ENCODE results near the gene VWA8. TPM values are rescaled to one million over a fixed set of nuclear protein-coding genes. Genes with fewer than 3 reads are reported as not detected.

Gene VWA8
- total RNA-seq, 3 donors from 2014 or later: 18.4 to 43.5 (median 34.7) TPM

DNA sequence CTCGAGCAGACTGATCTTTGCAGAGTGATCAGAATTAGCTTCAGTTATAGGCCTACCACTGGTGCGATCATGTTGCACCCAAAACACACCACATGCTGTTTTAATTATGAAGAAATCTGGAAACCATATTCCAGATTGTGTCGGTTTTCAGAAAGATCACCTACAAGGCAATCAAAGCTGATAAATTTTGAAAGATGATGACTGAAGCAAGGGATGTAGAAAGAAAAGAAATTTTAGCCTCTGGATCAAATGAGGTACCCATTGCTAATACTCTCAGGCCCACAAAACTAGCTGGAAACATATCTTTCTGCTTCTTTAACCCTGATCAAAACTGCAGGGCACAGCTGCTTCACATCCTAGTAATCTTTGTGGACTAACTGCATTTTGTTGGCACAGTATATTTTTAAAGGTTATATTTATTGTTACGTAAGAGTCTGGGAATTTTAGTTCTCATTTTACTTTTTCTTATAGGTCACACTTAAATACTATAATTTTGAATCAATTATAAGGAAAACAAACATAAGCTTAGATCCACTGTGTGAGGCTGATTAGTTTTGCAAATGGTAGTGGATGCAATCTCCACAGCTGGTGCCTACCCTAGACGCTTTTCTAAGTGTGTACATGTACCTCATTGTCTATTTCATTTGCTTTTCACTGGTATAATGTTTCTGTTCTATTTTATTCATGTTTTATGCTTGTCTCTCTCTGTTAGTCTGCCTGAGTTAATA, 352.6 kb downstream of the VWA8 start:
- no peak for TF ChIP-seq POLR2A (IDR thresholded peaks at IDR 0.05)
- TF ChIP-seq POLR2AphosphoS5 (IDR thresholded peaks at IDR 0.05): no peak
- TF ChIP-seq, protein P1, sequence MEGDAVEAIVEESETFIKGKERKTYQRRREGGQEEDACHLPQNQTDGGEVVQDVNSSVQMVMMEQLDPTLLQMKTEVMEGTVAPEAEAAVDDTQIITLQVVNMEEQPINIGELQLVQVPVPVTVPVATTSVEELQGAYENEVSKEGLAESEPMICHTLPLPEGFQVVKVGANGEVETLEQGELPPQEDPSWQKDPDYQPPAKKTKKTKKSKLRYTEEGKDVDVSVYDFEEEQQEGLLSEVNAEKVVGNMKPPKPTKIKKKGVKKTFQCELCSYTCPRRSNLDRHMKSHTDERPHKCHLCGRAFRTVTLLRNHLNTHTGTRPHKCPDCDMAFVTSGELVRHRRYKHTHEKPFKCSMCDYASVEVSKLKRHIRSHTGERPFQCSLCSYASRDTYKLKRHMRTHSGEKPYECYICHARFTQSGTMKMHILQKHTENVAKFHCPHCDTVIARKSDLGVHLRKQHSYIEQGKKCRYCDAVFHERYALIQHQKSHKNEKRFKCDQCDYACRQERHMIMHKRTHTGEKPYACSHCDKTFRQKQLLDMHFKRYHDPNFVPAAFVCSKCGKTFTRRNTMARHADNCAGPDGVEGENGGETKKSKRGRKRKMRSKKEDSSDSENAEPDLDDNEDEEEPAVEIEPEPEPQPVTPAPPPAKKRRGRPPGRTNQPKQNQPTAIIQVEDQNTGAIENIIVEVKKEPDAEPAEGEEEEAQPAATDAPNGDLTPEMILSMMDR (IDR thresholded peaks at IDR 0.05): no peak
- no peaks in the 10 kb centered on the region for H3K27me3 ChIP-seq
- intact Hi-C loops (cut with DNase I; ENCODE audit: low total_unique reads): no loop called here
- H3K4me1 ChIP-seq: peaks cover 0 to 10% of the 10 kb centered on the region in 2 donors
- no peaks in the 10 kb centered on the region for H3K9me3 ChIP-seq
- H3K36me3 ChIP-seq: no peaks in the 10 kb centered on the region
- no peak for DNase-seq (ENCODE audit: low spot score in 2 of 2)
- no peak overlapping the region for H3K27ac ChIP-seq
- no peak overlapping the region for H3K4me3 ChIP-seq

DNA sequence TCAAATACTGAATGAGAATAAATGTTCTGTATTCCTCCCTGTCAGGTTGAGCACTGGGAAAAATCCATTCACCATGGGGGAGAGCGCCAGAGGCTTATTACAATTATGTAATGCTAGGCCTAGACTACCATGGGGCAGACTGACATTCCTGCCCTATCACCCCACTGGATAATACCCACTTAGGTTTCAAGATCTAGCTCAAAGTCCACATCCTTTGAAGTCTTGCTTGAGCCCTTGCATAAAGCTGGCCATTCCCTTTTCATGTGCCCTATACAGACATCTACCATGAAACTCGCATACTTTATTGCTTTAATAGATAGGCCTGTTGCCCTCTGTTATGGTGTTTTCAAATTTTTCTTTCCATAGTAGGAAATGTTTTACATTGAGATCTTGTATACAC, 354.3 kb downstream of the VWA8 start:
- intact Hi-C loops (cut with DNase I; ENCODE audit: low total_unique reads): no loop called here
- TF ChIP-seq POLR2AphosphoS5 (IDR thresholded peaks at IDR 0.05) (no peak), POLR2A (IDR thresholded peaks at IDR 0.05) (no peak)
- TF ChIP-seq, protein P1 (IDR thresholded peaks at IDR 0.05): no peak
- peaks cover 0 to 10% of the 10 kb centered on the region in 2 donors for H3K4me1 ChIP-seq
- H3K36me3 ChIP-seq: no peaks in the 10 kb centered on the region
- DNase-seq (ENCODE audit: low spot score in 2 of 2): no peak
- H3K4me3 ChIP-seq: no peak overlapping the region
- no peaks in the 10 kb centered on the region for H3K27me3 ChIP-seq
- H3K27ac ChIP-seq: no peak overlapping the region
- H3K9me3 ChIP-seq: no peaks in the 10 kb centered on the region

DNA sequence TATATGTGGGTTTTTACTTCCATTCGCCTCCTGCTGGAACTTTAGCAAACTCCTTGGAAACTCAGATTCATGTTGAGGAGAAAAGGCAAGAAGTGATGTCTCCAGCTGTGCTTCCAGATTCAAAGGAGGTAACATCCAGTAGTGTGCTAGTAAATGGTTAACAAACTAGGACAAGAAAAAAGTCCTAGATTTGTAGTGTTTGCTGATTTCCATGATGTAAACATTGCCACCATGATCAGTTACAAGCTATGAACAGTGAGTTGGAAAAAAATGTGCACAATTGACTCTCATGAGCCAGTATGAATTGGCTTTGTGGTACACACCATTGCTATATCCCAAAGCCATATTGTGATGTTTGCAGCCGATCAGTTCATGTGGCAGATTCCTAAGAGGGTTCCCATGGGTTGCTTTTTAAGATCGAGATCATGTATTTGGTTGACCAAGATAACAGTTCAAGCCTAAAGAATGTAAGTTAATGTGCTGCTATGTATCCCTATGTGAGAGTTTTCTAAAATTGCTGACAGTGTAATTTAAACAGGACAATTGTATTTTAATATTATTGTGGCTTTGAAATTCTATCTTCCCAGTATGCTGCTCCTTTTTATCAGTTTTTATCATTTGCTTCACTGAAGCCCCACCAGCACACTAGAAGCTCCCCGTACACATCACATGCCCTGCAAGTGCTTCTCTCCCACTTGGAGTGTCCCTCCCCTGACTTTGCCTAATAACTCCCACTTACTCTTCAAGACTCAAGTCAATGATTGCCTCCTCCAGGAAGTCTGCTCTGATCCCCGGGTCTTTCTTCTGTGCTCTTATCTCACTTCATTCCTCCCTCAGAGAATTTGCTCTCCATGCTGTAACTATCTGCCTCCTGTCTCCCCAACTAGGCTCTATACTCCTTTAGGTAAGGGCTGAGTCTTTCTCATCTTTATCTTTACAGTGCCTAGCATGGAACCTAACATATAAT, 355.3 kb downstream of the VWA8 start:
- peaks cover 0 to 5% of the 10 kb centered on the region in 2 donors for H3K4me1 ChIP-seq
- TF ChIP-seq, protein P1 (IDR thresholded peaks at IDR 0.05): no peak
- no peak for TF ChIP-seq POLR2A (IDR thresholded peaks at IDR 0.05)
- no peak for TF ChIP-seq POLR2AphosphoS5 (IDR thresholded peaks at IDR 0.05)
- intact Hi-C loops (cut with DNase I; ENCODE audit: low total_unique reads): no loop called here

DNA sequence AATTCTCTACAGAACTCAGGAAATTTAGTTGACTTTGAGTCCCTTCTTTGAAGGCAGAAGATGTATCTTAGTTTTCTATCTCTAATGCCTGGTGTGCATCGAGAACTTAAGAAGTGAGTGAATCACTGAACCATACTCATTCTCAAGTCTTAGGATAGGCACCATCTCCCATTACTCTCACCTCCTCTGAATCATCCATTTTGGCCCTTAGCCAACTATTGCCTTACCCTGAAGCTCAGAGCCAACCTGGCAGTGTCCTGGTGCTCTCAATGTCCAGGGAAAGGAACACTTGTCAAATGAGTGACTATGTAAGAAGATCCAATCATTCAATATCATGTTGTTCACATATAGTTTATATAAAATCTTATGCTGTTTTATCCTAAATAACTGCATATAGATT, 357.0 kb downstream of the VWA8 start:
- no peaks in the 10 kb centered on the region for H3K36me3 ChIP-seq
- H3K4me1 ChIP-seq: no peaks in the 10 kb centered on the region
- no peak for DNase-seq (ENCODE audit: low spot score in 2 of 2)
- no peaks in the 10 kb centered on the region for H3K27me3 ChIP-seq
- no peak overlapping the region for H3K4me3 ChIP-seq
- H3K9me3 ChIP-seq: no peaks in the 10 kb centered on the region
- no peak overlapping the region for H3K27ac ChIP-seq
- intact Hi-C loops (cut with DNase I; ENCODE audit: low total_unique reads): no loop called here
- TF ChIP-seq POLR2A (IDR thresholded peaks at IDR 0.05): no peak
- no peak for TF ChIP-seq POLR2AphosphoS5 (IDR thresholded peaks at IDR 0.05)
- TF ChIP-seq, protein P1 (IDR thresholded peaks at IDR 0.05): no peak

More for the DNA sequence above, 355.3 kb downstream of the VWA8 start:
- no peaks in the 10 kb centered on the region for H3K27me3 ChIP-seq
- DNase-seq (ENCODE audit: low spot score in 2 of 2): no peak
- H3K27ac ChIP-seq: no peak overlapping the region
- no peaks in the 10 kb centered on the region for H3K36me3 ChIP-seq
- H3K4me3 ChIP-seq: no peak overlapping the region
- H3K9me3 ChIP-seq: no peaks in the 10 kb centered on the region

All from breast epithelium (tissue), 4 donors.